GM18508 (cell line): Measurements from ENCODE around the gene ZNF678.
"Not testable (repeated sequence)": the region's sequence is repeated elsewhere in the genome, so short reads cannot be mapped to it uniquely, and the experiment has no call there.

ENCODE experiments used
- ATAC-seq: cut with Tn5 transposase; IDR thresholded peaks from one replicate; pipeline ENCODE4 v1.9.1; 2021; ENCODE audit warnings: moderate number of reproducible peaks; ENCODE audit not compliant: insufficient read depth, unreplicated experiment

Gene ZNF678

DNA sequence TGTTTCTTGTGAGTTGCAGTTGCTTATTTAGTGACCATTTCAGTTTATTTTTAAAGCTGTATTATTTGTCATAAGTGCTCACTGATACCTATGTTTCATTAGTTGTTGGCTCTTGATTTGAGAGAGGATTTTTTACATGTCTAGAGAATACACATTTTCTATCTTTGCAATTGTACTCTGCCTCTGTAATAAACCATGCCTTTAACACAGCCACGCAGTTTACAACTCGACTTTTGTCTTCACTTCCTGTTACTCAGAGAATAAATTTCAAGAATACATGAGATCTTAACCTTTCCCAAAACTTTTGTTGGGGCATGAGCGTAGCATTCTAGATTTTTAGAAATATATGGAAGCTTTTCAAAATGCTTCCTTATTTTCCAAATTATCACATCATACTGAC lies 14.9 kb upstream of the ZNF678 start:
- ATAC-seq = no peak

DNA sequence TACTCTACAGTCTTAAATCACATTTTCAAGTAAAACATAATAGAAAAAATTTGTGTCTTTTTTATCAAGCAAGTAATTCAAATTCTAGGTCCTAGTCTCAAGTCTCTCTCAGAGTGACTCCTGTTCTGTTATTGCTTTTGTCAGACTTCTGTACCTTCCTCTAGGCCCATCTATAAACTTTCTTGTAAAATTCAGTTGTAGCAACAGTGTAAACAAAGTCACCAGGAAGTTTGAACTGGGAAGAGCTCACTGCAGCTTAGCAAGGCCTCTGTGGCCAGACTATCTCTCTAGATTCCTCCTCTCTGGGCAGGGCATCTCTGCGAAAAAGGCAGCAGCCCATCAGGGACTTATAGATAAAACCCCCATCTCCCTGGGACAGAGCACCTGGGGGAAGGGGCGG lies 13.5 kb upstream of the ZNF678 start:
- no peak for ATAC-seq

DNA sequence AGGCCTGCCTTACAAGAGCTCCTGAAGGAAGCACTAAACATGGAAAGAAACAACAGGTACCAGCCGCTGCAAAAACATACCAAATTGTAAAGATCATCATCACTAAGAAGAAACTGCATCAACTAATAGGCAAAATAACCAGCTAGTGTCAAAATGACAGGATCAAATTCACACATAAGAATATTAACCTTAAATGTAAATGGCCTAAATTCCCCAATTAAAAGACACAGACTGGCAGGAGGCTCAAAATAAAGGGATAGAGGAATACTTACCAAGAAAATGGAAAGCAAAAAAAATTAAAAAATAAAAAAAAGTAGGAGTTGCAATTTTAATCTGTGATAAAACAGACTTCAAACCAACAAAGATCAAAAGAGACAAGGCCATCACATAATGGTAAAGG lies 11.5 kb upstream of the ZNF678 start:
- not testable (repeated sequence) for ATAC-seq

DNA sequence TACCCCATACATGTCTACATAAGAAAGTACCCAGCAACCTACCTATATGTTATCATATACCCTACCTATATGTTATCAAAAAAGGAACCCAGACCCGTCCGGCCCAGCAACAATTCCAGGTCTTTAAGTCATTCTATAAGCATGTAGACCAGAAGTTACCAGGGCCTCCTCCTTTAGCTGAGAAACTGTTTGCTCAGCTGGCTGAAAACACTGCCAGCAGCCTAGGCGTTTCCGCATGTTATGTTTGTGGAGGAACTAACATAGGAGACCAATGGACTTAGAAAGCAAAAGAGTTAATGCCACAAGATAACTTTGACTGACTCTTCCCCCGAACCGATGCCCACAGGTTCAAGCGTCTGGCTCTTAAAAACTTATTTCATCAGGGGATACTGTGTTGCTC lies 7.1 kb upstream of the ZNF678 start:
- no peak for ATAC-seq

DNA sequence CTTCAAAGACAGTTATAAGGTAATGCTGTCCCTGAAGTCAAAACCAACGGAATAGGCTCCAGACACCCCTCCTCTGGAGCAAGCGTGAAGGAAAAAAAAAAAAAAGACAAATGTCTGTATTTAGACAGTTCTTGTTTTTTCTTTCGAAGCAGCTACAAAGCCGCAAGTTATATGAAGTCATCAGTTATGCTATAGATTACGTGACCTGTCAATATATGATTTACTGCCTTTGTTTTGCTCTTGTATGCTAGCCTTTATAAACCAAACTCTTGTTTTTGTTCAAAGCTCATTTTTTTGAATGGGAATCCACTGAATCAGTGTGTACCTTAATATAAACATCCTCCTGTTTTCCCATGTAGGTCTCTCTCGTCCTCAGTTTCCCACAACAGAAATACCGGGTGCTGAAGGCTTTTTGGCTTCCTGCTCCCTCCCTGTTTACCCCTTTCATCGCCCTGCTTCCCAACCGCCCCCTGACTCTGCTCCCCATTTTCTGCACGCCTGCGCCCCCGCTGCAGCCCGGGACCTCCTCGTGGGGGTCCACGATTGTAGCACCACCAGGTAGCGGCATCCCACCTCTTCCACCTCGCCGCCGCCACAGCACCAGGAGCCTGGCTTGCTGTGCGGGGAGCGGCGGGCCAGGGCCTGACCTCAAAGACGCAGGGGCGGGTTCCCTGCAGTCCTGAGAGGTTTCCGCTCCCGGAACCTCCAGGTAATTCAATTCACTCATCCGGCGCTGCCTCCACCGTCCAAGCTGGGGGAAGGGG lies 5.2 kb upstream of the ZNF678 start:
- no peak for ATAC-seq

DNA sequence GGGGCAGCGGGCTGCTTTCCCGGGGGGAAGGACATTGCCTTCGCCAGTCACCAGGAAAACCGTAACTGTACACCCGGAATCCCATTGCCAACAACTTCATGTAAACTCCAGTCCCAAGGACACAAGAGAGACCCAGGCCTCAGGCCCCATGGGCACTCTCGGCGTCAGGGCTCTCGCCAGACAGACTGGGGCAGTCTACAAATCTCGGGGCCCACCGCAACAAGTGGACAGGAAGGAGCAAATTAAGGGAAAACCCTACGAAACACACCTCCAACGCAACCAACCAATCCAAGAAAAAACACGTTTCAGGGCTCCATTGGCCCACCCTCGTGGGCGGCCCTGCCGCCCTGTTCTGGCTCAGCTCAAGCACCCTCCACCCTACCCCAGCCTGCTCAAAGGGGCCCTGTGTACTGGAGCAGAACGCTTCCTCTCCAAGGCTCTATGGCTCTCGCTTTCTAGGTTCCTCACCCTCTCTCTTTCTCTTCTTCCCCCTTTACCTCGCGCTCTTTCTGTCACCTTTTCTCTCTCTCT lies 4.6 kb upstream of the ZNF678 start:
- no peak for ATAC-seq

DNA sequence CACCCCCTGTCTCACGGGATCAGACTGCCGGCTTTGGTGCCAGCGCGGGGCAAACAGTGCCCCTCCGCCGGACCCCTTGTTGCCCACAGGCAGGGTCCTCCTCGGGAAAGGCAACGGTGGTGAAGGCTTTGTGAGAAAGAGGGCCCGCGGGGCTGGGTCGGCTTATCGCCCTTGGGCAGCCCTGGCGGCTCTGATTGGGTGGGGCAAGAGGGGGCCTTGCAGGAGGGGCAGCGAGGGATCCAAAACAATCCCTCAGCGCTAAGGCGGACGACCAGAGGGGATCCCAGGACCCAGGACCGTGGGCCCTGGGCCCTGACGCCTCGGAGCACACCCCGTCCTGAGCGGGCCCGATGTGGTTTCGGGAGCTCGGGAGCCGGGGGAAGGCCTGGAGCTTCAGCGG lies 3.9 kb upstream of the ZNF678 start:
- no peak for ATAC-seq

DNA sequence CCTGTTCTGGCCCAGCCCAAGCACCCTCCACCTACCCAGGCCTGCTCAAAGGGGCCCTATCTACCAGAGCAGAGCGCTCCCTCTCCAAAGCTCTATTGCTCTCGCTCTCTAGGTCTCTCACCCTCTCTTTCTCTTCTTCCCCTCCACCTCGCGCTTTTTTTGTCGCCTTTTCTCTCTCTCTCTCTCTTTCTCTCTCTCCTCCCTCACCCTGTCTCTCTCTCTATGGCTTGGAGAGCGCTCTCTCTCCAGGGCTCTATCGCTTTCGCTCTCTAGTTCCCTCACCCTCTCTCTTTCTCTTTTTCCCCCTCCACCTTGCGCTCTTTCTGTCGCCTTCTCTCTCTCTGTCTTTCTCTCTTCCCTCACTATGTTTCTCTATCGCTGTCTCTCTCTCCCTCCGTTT lies 3.4 kb upstream of the ZNF678 start:
- ATAC-seq = no peak

DNA sequence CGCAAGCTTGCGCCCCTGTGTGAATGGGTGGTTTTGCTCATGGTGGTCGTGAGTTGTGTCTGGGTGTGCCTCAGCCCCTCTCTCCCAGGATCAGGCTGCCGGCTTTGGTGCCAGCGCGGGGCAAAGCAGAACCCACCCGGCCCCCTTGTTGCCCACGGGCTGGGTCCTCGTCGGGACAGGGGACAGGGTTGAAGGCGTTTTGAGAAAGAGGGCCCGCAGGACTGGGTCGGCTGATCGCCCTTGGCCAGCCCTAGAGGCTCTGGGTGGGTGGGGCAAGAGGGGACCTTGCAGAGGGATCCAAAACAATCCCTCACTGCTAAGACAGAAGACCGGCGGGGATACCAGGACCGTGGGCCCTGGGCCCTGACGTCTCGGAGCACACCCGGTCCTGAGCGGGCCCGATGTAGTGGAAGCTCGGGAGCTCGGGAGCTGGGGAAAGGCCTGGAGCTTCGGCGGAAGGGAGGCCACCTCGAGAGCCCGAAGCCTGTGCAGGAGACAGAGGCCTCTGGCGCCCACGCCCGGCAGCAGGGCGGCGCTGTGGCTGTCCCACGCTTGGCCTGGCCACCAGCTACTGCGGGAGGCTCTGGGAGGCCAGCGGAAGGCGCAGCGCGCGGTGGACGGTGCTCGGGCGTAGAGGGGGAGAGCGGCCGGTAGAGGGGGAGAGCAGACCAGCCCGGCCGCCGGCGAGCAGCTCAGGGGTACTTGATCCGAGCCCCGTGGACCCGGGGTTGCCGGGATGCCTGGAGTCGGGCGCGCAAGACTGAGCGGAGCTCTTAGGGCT lies 2.8 kb upstream of the ZNF678 start:
- no peak for ATAC-seq

DNA sequence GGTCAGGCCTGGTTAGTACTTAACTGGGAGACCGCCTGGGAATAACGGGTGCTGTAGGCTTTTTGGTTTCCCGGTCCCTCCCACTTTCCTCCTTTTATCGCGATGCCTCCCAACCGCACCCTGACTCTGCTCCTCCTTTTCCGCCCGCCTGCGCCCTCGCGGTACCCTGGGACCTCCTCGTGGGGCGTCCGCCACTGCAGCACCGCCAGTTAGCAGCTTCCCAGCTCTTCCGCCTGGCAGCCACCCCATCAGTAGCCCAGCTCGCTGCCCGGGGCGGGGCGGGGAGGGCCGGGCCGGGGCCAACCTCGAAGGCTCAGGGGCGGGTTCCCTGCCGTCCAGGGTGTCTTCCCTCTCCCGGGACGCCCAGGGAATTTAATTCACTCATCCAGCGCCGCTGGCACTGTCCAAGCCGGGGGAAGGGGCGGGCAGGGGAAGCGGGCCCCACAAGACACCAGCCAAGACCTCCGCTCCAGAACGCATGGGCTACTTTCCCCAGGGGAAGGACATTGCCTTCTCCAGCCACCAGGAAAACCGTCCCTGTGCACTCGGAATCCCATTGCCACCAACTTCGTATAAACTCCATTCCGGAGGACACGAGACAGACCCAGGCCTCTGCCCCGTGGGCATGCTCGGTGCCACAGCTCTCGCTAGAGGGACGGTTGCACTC lies 2.0 kb upstream of the ZNF678 start:
- ATAC-seq = no peak

DNA sequence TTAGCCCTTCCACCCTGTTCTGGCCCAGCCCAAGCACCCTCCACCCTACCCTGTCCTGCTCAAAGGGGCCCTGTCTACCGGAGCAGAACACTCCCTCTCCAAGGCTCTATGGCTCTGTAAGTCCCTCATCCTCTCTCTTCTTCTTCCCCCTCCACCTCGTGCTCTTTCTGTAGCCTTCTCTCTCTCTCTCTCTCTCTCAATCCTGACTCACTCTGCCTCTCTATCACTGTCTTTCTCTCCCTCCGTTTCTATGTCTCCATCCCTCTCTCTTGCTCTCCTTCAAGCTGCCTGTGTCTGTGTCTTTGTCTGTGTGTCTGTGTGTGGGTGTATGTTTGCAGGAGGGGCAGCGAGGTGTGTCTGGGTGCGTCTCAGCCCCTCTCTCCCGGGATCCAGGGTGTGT lies 1.3 kb upstream of the ZNF678 start:
- no peak for ATAC-seq

DNA sequence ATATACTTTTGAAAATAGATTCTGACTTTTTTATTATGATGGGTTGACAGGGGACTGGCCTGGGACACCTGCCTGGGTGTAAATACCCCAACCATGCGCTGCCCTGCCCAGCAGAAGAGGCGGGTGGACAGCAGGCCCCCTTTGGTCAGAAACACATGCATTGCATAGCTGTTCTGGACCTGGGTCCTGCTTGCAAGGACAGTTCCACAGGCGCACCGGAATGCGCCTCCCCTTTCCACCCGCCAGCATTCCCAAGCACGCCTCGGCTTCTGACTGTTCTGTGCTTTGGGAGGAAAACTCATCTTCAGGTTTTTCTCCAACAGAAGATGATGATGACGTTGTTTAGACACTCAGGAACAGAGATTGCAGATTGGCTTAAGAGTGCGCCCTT lies 428 bp upstream of the ZNF678 start:
- no peak for ATAC-seq

DNA sequence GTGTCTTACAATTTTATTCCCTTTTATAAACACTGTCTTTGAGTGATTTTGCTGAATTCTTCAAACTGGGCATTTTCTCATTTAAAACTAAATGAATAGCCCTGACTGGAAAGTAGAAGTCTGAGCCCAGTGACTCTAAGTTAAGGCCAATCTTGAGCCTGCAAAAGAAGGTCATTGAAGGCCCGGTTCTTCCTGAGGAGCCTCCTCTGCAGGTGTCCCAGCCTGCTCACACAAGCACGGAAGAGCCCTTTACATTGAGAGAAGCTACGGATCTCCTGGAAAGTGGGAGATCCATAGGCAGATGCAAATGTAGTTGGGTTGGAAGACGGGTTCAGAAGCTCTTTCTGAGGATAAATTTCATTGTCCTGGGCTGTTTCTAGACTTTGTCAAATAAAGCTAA lies 3.9 kb downstream of the ZNF678 start:
- ATAC-seq = no peak

DNA sequence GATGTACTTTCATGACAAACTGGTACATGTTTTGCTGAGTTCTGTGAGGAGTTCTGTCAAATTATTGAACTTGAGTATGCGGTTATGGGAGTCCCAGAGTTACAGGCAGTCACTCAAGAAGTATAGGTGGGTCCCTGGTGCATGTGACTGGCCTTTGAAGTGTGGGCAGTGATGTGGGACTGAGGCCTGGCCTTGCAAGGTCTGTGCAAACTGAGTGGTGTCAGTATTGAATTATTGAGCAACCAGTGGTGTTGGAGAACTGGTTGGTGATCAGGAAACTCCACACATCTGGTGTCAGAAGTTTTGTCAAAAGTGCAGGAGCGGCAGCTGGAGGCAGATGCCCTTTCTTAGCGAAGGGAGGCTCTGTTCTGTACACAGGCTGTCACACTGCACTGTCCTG lies 5.2 kb downstream of the ZNF678 start:
- ATAC-seq = no peak

DNA sequence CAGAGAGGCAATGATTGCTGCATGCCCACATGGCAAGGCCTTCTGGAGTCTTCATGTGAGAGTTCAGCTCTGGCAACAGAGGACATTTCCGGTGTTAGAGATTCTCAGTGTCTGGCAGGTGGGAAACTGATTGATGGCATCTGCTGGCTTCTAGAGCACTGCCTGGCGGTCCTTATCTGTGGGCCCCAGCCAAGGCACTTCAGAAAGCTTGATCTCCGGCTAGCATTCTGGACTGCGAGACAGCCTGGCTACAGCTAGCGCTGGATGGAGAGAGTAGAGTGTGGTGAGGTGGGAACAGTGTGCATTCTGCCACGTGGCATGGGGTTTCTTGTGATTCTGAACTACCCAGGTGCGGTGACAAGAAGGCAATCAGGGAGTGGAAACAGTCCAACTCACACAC lies 9.4 kb downstream of the ZNF678 start:
- no peak for ATAC-seq

DNA sequence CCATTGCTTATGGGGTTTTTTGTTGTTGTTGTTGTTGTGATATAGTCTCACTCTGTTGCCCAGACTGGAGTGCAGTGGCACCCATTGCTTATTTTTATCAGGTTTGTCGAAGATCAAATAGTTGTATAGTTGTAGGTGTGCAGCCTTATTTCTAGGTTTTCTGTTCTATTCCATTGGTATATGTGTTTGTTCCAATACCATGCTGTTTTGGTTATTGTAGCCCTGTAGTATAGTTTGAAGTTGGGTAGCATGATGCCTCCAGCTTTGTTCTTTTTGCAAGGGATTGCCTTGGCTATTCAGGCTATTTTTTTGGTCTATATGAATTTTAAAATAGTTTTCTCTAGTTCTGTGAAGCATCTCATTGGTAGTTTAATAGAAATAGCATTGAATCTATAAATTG lies 11.6 kb downstream of the ZNF678 start:
- no peak for ATAC-seq

DNA sequence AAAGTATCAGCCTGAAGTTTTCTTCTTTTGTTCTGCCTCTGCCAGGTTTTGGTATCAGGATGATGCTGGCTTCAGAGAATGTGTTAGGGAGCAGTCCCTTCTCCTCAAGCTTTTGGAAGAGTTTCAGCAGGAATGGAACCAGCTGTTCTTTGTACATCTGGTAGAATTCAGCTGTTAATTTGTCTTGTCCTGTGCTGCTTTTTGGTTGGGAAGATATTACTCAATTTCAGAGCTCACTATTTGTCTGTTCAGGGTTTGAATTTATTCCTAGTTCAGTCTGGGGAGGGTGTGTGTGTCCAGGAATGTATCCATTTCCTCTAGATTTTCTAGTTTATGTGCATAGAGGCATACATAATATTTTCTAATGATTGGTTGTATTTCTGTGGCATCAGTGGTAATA lies 12.8 kb downstream of the ZNF678 start:
- no peak for ATAC-seq

DNA sequence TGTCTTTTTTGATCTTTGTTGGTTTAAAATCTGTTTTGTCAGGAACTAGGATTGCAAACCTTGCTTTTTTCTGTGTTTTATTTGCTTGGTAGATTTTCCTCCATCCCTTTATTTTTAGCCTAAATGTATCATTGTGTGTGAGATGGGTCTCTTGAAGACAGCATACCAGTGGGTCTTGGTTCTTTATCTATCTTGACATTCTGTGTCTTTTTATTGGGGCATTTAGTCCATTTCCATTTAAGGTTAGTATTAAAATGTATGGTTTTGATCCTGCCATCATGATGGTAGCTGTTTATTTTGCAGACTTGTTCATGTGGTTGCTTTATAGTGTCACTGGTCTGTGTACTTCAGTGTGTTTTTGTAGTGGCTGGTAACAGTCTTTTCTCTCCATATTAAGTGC lies 14.1 kb downstream of the ZNF678 start:
- ATAC-seq = no peak

DNA sequence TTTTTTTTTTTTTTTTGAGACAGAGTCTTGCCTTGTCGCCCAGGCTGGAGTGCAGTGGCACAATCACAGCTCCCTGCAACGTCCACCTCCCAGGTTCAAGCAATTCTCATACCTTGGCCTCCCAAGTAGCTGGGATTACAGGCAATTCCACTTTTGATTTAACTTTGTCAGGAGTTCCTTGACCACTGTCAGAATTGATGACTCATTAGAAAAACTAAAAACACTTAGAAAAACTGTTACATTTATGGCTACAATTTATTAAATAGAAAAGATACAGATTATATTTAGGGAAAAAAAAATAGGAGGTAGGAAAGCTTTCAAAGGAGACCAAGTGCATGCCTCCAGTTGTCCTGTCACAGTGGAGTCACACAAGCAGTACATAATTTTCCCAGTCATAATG lies 20.0 kb downstream of the ZNF678 start:
- ATAC-seq = no peak

DNA sequence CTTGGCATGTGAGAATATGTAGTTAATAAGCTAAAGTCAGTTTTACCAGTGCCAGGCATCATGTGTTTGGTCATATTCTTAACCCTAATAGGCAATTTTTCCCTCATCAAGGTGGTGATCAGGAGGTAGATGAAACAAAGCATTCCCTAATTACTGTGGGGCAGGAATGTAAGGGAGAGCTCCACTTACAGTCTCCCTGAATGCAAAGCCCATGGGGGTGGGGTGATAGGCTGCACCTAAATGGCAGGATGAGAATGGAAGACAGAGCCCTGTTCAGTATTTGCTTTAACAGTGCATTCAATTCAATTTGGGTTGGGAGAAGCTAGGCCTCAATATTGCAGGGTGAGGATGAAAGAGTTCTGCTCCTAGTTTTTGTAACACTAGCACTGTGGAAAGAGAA lies 23.4 kb downstream of the ZNF678 start:
- ATAC-seq = no peak

DNA sequence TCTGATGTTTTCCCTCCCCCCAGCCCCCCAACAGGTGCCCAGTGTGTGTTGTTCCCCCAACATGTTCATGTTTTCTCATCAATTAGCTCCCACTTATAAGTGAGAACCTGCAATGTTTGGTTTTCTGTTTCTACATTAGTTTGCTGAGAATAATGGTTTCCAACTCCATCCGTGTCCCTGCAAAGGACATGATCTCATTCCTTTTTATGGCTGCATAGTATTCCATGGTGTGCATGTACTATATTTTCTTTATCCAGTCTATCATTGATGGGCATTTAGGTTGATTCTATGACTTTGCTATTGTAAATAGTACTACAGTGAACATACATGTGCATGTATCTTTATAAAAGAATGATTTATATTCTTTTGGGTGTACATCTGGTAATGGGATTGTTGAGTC lies 24.6 kb downstream of the ZNF678 start:
- no peak for ATAC-seq
